GM13976 (cell line): Measurements from ENCODE around the gene RNF6.
"Not testable (repeated sequence)": the region's sequence is repeated elsewhere in the genome, so short reads cannot be mapped to it uniquely, and the experiment has no call there.

Source experiments
- DNase-seq: peaks from one replicate; pipeline ENCODE4 v3.0.0; 2012; ENCODE audit warnings: low spot score
- CTCF ChIP-seq: IDR thresholded peaks from 2 replicates; pipeline ENCODE4 v1.5.1; 2012; ENCODE audit warnings: borderline replicate concordance, mild to moderate bottlenecking; ENCODE audit not compliant: insufficient read depth; ENCODE audit errors: extremely low read depth, missing control alignments, control extremely low read depth
- in situ Hi-C: fragments of 300-500 bp; cut with MboI; formaldehyde crosslinking; loops from one replicate; pipeline ENCODE4 v1.12.0; 2022; ENCODE audit warnings: low sequenced_read_pairs, mixed read lengths, inconsistent platforms; ENCODE audit not compliant: unreplicated experiment

Gene RNF6

GRCh38 chr13:26255691-26256277 lies 33.7 kb upstream of the RNF6 start:
- in situ Hi-C loops, result no loop called here
- no peak for DNase-seq
- TF ChIP-seq CTCF, result no peak

- no peak for DNase-seq
- TF ChIP-seq CTCF, result no peak
- in situ Hi-C loops, result no loop called here
Observed at GRCh38 chr13:26255115-26255514, 33.0 kb upstream of the RNF6 start.

DNA sequence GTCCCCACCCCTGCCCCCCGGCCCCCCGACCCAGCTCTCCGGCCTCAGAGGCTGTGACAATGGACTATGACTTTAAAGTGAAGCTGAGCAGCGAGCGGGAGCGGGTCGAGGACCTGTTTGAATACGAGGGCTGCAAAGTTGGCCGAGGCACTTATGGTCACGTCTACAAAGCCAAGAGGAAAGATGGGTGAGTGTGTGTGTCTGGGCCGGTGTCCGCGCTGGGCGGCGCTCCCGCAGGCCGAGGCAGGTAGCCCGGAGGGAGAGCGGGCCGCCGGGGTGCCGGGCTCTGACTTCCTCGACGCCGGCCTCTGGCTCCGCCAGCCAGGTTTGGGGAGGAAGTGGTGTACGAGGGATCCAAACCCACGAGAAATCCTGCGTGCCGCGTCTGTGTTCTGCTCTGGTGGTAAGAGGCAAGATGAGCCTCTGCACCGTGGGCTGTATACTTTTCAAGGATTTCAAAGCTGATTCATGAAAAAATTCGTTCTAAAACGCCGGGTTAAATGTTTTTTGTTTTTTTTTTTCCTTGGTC lies 32.5 kb upstream of the RNF6 start:
- in situ Hi-C loops, result no loop called here
- DNase-seq, result peak; percentile 58
- TF ChIP-seq CTCF, result no peak

DNA sequence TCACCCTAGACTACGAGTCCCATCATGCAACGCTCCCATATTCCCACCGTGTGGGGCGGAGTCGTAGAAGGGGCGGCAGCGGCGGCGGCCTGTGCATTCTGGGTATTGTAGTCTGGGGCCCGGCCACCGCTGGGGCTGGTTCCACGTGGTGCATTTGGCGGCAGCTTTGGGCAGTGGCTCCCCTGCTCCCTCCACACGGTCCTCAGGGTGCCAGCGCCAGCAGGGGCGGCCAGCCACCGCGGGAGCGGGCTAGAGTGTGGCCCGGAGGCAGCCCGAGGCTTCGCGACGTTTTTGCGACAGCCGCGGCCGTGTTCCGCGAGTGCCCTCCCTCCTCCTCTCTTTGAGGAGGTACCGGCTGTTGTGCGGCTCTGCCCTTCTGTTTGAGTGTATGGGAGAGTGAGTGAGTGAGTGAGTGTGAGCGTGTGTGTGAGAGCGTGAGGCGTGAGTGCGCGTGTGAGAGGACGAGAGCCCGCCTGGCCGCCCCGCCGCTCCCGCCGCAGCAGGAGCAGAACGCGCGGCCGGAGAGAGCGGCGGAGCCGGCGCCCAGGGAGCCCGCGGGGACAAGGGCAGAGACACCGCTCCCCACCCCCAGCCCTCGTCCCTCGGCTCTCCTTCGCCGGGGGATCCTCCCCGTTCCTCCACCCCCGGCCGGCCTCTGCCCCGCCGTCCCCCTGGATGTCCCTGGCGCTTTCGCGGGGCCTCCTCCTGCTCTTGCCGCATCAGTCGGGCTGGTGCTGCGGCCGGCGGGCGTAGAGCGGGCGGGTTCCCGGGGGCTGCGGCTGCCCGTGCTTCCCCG lies 31.9 kb upstream of the RNF6 start, which contains the start of gene CDK8:
TSS of gene CDK8 (plus strand) at position 343 of the 796 bp plus-strand sequence. CDS start 513 bp downstream, outside the sequence.
- DNase-seq, result peak; percentile 88
- in situ Hi-C loops, result no loop called here
- no peak for TF ChIP-seq CTCF

DNA sequence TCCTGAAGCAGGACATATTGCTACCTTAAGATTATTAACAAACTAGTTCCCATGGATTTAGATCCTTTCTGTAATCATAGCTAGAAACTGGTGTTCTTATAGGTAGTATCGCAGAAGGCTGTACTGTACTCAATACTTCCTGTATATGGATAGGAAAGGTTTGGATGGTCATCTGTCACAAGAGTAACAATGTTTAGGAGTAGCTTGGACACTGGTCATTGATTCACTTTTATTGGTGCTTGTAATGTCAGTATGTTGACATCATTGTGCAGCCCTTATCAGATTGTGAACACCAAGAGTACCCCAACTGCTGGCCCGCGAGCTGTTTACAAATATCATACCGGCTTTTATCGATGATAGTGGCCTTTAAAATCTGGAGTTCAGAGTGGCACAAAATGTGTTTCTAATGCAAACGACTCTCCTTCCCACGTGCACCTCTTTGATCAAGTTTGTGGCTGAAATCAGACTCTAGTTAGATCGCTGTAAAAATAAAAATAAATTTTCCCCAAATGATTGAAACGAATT lies 31.2 kb upstream of the RNF6 start:
- no peak for DNase-seq
- no peak for TF ChIP-seq CTCF
- in situ Hi-C loops, result no loop called here

- DNase-seq, in situ Hi-C loops: not testable (repeated sequence)
Observed at GRCh38 chr13:26252006-26252405, 29.9 kb upstream of the RNF6 start.

DNA sequence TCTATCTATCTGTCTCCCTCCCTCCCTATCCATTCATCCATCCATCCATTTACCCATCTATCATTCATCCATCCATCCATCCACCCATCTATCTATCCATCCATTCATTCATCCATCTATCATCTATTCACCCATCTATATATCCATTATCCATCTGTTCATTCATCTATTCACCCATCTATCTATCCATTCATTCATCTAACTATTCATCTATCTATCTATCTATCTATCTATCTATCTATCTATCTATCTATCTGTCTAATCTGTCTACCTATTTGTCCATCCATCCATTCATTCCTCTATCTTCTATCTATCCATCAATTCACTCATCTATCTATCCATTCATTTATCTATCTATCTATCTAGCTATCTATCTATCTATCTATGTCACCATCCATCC lies 27.4 kb upstream of the RNF6 start:
- TF ChIP-seq CTCF, result no peak
- in situ Hi-C loops, result no loop called here
- DNase-seq, result no peak
